ENCODE data around the gene PDE8B. TPM values are rescaled to one million over a fixed set of nuclear protein-coding genes. Genes with fewer than 3 reads are reported as not detected.

Gene PDE8B
- total RNA-seq, 1 donor from 2014 or later, result 1.1 TPM

- Mint-ChIP-seq H3K36me3 (ENCODE audit: low read depth) (peaks cover 2% of the 10 kb centered on the region), H3K4me1 (ENCODE audit: low read depth) (peaks cover 21% of the 10 kb centered on the region), H3K9me3 (ENCODE audit: low read depth) (no peaks in the 10 kb centered on the region), H3K27ac (ENCODE audit: unreplicated experiment) (no peak overlapping the region), H3K4me3 (ENCODE audit: unreplicated experiment) (peak overlapping the region; percentile 14), H3K27me3 (ENCODE audit: low read depth) (peaks cover 26% of the 10 kb centered on the region)
- TF ChIP-seq CTCF (IDR thresholded peaks at IDR 0.05), result no peak
- DNase-seq (ENCODE audit: low spot score), result no peak
Measured at GRCh38 chr5:77208507-77209163, 1.8 kb upstream of the PDE8B start.

- peak overlapping the region; percentile 73 for H3K4me3 Mint-ChIP-seq (ENCODE audit: unreplicated experiment)
- H3K4me1 Mint-ChIP-seq (ENCODE audit: low read depth), result peaks cover 26% of the 10 kb centered on the region
- no peak for DNase-seq (ENCODE audit: low spot score)
- no peak overlapping the region for H3K27ac Mint-ChIP-seq (ENCODE audit: unreplicated experiment)
- peaks cover 33% of the 10 kb centered on the region for H3K27me3 Mint-ChIP-seq (ENCODE audit: low read depth)
- no peak for TF ChIP-seq CTCF (IDR thresholded peaks at IDR 0.05)
- peaks cover 2% of the 10 kb centered on the region for H3K36me3 Mint-ChIP-seq (ENCODE audit: low read depth)
- H3K9me3 Mint-ChIP-seq (ENCODE audit: low read depth), result no peaks in the 10 kb centered on the region
Measured at GRCh38 chr5:77209495-77210090, 887 bp upstream of the PDE8B start.

- H3K36me3 Mint-ChIP-seq (ENCODE audit: low read depth), result peaks cover 2% of the 10 kb centered on the region
- DNase-seq (ENCODE audit: low spot score), result no peak
Measured at GRCh38 chr5:77210964-77211690, 647 bp downstream of the PDE8B start.

GRCh38 chr5:77211691-77212047, 1.2 kb downstream of the PDE8B start:
- peaks cover 36% of the 10 kb centered on the region for H3K27me3 Mint-ChIP-seq (ENCODE audit: low read depth)
- peaks cover 2% of the 10 kb centered on the region for H3K36me3 Mint-ChIP-seq (ENCODE audit: low read depth)
- H3K4me1 Mint-ChIP-seq (ENCODE audit: low read depth), result peaks cover 19% of the 10 kb centered on the region
- H3K4me3 Mint-ChIP-seq (ENCODE audit: unreplicated experiment), result peak overlapping the region; percentile 64
- no peak for TF ChIP-seq CTCF (IDR thresholded peaks at IDR 0.05)
- DNase-seq (ENCODE audit: low spot score), result no peak
- H3K9me3 Mint-ChIP-seq (ENCODE audit: low read depth), result no peaks in the 10 kb centered on the region
- no peak overlapping the region for H3K27ac Mint-ChIP-seq (ENCODE audit: unreplicated experiment)

More at GRCh38 chr5:77210964-77211690, 647 bp downstream of the PDE8B start:
- H3K9me3 Mint-ChIP-seq (ENCODE audit: low read depth), result no peaks in the 10 kb centered on the region
- no peak for TF ChIP-seq CTCF (IDR thresholded peaks at IDR 0.05)
- H3K4me3 Mint-ChIP-seq (ENCODE audit: unreplicated experiment), result peak overlapping the region; percentile 64
- no peak overlapping the region for H3K27ac Mint-ChIP-seq (ENCODE audit: unreplicated experiment)
- peaks cover 39% of the 10 kb centered on the region for H3K27me3 Mint-ChIP-seq (ENCODE audit: low read depth)
- H3K4me1 Mint-ChIP-seq (ENCODE audit: low read depth), result peaks cover 19% of the 10 kb centered on the region

GRCh38 chr5:77213601-77214000, 3.1 kb downstream of the PDE8B start:
- peaks cover 4% of the 10 kb centered on the region for H3K36me3 Mint-ChIP-seq (ENCODE audit: low read depth)
- DNase-seq (ENCODE audit: low spot score), result no peak

More at GRCh38 chr5:77213601-77214000, 3.1 kb downstream of the PDE8B start:
- peaks cover 19% of the 10 kb centered on the region for H3K4me1 Mint-ChIP-seq (ENCODE audit: low read depth)
- H3K27me3 Mint-ChIP-seq (ENCODE audit: low read depth), result peaks cover 38% of the 10 kb centered on the region
- no peak for TF ChIP-seq CTCF (IDR thresholded peaks at IDR 0.05)
- H3K9me3 Mint-ChIP-seq (ENCODE audit: low read depth), result no peaks in the 10 kb centered on the region
- H3K4me3 Mint-ChIP-seq (ENCODE audit: unreplicated experiment), result no peak overlapping the region
- H3K27ac Mint-ChIP-seq (ENCODE audit: unreplicated experiment), result no peak overlapping the region
